Ureter (tissue), 1 donor: Measurements from ENCODE around the gene C5orf24. TPM values are rescaled to one million over a fixed set of nuclear protein-coding genes. Genes with fewer than 3 reads are reported as not detected.
"Not testable (repeated sequence)": the region's sequence is repeated elsewhere in the genome, so short reads cannot be mapped to it uniquely, and the experiment has no call there.

Source experiments
- DNase-seq: peaks from one replicate; pipeline ENCODE4 v3.0.0-alpha.2; 2020; ENCODE audit warnings: low spot score
- total RNA-seq: library from RNA; stranded (reverse); gene quantifications from one replicate; pipeline ENCODE4 v1.2.4, GENCODE V29; 2023
- donor health status: DM: yes; HTN: yes; CAD: no.

C5orf24 gene
- total RNA-seq, 1 donor from 2014 or later: 33.7 TPM

DNA sequence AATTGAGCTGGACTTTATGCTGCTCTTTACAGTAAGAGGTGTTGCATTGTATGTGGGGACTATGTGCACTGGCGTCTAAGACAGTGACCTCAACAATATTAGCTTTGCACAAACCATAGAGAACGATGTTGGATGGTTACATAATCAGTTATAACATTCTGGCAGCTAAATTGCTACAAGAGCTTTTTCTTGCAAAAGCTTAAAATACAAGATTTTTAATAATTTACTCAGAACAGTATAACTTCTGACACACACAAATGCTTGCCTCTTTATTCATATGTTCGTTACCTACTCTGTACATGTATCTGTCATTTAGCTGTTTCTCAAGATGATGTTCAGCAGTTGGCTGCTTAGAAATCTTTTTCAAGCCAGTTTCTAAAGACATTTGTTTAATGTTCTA, 11.6 kb downstream of the C5orf24 start:
- DNase-seq: no peak

DNA sequence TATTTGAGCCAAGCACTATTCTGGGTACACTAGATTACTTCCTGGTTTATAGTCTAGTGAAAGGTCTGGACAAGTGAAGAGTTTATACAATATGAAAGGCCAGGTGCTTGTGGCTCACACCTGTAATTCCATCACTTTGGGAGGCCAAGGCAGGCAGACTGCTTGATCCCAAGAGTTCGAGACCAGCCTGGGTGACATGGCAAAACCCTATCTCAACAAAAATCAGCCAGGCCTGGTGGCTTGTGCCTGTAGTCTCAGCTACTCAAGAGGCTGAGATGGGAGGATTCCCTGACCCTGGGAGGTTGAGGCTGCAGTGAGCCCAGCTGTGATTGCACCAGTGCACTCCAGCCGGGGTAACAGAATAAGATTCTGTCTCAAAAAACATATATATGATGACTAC, 18.9 kb downstream of the C5orf24 start:
- no peak for DNase-seq

DNA sequence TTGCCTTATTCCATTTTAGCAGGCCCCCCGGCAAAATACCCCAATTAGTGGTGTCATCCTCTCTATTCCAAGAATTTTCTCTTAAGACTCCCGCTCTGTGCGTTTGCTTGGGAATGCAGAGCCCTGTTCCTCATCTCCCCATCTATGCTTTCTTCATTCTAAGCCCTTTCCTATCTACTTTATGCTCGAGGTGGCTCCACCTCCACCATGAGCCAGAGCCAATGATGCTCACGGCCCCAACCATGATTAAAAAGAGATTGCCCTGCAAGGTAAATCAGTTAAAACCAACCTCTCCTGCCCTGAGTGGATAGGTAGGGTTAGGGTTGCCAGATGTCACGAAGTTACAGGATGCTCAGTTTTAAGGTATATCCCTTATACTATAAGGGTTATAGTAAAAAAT, 27.7 kb downstream of the C5orf24 start:
- DNase-seq: no peak

DNA sequence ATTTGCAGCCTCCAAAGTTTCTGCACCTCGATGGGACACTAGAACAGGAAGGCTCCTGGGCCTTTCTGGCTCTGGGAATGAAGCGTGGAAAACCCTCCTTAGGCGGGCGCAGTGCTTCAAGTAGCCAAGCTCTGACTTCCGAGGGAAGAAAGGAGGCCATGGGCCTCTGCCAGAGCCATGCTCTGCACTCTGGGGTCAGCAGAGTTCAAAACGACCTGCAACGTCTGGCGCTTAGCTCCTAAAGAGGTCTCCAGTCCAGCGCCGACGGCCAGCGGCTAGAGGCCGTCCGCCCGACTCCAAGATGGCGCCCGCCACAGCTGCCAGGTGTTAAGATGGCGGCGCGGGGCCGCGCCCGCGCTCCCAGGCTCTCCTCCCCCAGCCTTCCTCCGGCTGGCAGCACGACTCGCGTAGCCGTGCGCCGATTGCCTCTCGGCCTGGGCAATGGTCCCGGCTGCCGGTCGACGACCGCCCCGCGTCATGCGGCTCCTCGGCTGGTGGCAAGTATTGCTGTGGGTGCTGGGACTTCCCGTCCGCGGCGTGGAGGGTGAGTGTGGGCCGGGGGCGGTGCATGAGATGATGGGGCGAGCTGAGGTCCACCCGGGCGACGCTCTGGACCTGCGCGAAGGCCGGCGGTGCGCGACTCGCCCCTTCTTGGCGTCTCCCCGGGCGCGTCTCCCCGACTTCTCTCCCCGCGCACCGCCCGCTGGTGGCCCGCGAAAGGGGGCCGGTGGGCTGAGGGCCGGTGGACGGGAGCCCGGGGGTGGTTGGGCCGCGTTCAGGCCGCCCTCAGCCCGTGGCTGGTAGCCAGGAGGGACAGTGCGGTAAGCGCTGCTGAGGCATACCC, 28.4 kb downstream of the C5orf24 start, which contains the start of gene TXNDC15:
Gene TXNDC15 (plus strand): TSS at position 385 of the 844 bp plus-strand sequence. CDS start 57 bp downstream, at position 442.
- DNase-seq: peak; percentile 89

DNA sequence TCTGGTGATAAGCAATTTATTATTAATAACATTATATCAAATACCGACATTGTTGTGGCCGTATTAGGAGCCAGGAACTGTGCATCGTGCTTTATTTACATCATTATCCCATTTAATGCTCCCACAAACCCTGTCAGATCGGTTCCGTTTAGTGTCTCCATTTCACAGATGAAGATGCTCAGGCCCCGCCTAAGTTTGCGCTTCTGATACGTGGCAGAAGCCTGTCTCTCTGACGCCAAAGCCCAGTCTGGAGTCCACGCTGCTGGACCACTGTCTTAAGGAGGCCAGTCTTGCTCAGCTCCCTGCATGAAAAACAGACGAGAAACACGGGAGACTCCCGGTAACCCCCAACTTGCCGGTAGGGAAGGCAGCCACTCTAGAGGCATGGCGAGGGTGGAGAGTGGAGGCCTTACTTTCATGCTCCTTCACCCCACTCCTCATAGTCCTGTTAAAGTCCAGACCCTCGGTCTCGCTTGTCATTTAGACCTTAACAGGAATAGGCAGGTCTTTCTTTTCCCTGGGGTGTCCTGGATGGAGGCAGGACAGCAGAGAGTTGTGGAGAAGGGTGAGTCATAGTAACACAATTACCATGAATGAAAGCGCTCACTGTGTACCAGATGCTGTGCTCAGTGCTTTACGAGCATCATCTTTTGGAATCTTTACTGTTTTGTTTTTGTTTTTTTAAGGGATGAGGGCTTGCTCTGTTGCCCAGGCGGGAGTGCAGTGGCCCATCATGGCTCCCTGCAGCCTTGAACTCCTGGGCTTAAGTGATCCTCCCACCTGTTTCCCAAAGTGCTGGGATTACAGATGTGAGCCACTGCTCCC, 29.3 kb downstream of the C5orf24 start:
- peak; percentile 51 for DNase-seq

DNA sequence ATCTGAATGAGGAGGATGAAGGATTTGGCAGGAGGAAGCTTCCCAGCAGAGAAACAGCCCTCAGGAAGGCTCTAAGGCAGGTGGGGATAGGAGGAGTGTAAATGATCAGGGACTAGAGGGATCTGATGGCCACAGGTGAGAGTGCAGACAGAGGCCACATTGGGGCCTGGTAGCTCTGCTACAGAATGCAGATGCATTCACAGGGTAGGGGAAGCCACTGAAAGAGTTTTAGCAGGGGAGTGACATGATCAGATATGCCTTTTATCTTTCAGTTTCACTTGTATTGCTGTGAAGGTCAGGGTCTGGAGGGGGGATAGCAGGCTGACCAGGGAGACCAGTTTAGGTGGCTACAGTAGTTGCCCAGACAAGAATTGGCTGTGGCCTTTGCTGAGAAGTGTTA, 31.4 kb downstream of the C5orf24 start:
- no peak for DNase-seq

DNA sequence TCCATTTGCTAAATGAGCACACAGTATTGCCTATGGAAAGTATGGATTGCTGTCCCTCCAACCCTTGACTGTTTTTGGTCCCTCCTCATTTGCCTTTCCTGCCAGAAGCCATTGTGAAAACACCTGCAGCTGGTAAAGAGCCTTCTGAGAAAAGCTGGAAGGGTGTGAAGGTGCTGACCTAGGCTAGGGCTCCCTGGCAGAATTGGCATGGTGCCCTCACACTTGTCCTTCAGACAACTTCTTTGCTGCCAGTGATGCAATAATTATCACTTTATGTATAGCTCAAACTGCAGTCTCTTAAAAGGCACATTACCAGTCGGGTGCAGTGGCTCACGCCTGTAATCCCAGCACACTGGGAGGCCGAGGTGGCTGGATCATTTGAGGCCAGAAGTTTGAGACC, 32.6 kb downstream of the C5orf24 start:
- no peak for DNase-seq

DNA sequence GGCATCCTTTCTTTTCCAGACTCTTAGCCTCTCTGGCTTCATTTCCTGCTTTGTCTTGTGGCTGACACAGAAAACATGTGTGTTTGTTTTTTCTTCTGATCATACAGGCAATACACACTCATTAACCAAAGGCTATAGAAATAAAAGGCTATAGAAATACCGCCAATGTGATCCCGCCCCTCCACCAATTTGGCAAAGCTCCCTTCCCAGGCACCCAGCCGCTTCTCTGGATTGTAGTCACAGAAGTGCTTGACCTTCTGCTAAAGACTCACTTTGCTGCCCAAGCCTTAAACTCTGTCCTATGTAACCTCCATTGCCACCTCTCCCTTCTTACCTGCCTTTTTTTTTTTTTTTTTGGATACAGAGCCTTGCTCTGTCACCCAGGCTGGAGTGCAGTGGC, 33.7 kb downstream of the C5orf24 start:
- DNase-seq: no peak

DNA sequence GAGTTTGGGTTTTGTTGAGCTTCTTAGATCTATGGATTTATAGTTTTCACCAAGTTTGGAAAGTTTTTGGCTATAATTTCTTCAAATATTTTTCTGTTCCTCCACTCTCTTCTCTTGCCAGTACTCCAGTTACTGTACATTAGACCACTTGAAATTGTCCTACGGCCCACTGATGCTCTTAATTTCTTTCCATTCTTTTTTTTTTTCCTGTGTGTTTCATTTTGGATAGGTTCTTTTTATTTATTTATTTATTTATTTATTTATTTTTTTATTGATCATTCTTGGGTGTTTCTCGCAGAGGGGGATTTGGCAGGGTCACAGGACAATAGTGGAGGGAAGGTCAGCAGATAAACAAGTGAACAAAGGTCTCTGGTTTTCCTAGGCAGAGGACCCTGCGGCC, 35.2 kb downstream of the C5orf24 start:
- not testable (repeated sequence) for DNase-seq

DNA sequence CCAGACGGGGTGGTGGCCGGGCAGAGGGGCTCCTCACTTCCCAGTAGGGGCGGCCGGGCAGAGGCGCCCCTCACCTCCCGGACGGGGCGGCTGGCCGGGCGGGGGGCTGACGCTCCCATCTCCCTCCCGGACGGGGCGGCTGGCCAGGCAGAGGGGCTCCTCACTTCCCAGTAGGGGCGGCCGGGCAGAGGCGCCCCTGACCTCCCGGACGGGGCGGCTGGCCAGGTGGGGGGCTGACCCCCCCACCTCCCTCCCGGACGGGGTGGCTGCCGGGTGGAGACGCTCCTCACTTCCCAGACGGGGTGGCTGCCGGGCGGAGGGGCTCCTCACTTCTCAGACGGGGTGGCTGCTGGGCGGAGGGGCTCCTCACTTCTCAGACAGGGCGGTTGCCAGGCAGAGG, 35.9 kb downstream of the C5orf24 start:
- DNase-seq: not testable (repeated sequence)

DNA sequence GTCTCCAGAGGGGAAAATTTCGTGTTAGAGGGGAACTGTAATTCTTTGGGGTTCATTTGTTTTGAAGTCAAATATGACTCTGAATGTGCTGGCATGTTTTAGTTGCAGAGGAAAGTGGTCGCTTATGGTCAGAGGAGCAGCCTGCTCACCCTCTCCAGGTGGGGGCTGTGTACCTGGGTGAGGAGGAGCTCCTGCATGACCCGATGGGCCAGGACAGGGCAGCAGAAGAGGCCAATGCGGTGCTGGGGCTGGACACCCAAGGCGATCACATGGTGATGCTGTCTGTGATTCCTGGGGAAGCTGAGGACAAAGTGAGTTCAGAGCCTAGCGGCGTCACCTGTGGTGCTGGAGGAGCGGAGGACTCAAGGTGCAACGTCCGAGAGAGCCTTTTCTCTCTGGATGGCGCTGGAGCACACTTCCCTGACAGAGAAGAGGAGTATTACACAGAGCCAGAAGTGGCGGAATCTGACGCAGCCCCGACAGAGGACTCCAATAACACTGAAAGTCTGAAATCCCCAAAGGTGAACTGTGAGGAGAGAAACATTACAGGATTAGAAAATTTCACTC, 41.9 kb downstream of the C5orf24 start:
- no peak for DNase-seq

DNA sequence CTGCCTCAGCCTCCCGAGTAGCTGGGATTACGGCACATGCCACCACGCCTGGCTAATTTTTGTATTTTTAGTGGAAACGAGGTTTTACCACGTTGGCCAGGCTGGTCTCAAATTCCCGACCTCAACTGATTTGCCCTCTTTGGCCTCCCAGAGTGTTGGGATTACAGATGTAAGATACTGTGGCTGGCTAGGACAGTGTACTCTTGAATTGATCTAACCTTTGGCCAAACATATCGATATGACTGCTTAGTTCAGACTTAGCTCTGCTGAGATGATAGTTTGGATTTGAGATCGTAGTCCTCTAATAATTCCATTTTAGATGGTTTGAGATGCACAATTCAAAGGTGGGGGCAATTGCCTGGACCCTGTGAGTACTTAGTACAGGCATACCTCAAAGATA, 43.6 kb downstream of the C5orf24 start:
- no peak for DNase-seq

DNA sequence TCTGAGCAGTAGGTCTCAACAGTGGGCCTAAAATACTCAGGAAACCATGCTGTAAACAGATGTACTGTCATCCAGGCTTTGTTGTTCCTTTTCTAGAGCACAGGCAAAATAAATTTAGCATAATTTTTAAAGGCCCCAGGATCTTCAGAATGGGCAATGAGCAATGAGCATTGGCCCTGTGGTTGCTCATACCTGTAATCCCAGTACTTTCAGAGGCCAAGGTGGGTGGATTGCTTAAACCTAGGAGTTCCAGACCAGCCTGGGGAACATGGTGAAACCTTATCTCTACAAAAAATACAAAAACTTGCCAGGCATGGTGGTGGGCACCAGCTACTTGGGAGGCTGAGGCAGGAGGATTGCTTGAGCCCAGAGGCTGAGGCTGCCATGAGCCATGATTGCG, 45.7 kb downstream of the C5orf24 start:
- no peak for DNase-seq

DNA sequence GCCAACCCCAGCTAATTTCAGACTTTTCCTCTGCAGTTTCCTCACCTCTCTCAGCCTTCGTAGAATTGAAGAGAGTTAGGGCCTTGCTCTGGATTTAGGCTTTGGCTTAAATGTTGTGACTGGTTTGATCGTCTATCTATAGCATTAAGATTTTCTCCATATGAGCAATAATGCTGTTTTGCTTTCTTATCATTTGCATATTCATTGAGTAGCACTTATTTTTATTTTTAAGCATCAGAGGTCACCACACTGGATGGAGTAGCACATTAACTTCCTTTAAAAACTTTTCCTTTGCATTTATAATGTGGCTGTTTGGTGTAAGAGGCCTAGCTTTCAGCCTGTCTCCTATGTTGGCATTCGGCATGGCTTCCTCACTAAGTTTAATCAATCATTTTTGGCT, 46.5 kb downstream of the C5orf24 start:
- no peak for DNase-seq

DNA sequence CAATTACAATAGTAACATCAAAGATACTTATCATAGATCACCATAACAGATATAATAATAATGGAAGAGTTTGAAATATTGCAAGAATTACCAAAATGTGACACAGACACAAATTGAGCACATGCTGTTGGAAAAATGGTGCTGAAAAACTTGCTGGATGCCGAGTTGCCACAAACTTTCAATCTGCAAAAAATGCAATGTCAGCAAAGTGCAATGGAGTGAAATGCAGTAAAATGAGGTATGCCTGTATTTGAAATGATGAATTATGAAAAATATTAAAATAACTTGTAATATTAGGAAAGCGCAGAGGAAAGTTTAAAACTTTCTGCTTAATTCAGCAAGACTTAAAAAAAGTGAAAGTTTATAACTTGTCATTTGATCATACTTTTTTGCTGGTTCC, 47.2 kb downstream of the C5orf24 start:
- DNase-seq: no peak

DNA sequence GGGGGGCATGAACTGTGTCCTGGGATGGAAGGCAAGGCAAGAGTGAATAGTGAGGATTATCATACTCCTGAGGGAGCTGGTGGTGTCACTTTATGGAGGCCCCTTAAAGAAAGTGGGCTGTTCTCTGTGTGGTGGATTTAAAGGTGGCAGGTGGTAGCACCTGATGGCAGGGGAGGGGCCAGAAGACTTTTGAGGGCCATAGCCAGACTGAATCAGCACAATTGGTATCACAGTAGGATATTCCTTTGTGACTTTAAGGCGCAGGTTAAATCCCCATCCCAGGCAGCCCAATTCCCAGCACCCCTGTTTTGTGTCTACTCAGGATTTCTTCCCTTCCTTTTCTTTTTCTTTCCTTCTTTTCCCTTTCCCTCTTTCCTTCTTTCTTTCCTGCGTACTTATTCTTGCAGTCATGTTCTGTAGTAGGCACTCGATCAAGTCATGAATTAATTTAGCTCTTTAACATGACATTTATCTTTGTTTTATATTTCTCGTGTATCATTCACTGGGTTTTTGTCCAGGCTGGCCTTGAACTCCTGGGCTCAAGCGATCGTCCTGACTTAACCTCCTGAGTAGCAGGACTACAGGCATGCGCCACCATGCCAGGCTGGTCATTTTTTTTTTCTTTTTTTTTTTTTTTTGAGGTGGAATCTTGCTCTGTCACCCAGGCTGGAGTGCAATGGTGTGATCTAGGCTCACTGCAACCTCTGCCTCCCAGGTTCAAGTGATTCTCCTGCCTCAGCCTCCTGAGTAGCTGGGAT, 48.2 kb downstream of the C5orf24 start:
- no peak for DNase-seq

DNA sequence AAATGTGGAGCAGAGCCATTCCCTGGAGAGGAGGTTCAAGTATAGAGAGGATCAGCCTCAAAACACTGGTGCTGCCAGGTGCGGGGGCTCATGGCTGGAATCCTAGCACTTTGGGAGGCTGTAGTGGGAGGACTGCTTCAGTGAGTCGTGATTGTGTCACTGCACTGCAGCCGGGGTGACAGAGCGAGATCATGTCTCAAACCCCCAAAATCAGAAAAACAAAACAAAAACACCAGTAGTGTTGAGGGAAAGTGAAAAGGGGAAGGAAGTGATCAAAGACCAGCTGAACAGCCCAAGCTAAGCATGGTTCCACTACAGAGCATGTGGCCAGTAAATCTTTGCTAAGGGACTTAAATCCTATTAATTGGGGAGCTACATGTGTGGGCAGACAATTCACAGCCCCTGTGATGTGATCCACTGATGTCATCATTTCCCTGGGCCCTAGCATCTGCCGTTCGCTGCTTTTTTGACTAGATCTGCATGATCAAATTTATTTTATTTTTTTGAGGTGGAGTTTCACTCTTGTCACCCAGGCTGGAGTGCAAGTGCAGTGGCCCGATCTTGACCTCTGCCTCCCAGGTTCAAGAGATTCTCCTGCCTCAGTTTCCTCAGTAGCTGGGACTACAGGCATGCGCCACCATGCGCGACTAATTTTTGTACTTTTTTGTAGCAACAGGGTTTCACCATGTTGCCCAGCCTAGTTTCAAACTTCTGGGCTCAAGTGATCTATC, 56.5 kb downstream of the C5orf24 start:
- no peak for DNase-seq

DNA sequence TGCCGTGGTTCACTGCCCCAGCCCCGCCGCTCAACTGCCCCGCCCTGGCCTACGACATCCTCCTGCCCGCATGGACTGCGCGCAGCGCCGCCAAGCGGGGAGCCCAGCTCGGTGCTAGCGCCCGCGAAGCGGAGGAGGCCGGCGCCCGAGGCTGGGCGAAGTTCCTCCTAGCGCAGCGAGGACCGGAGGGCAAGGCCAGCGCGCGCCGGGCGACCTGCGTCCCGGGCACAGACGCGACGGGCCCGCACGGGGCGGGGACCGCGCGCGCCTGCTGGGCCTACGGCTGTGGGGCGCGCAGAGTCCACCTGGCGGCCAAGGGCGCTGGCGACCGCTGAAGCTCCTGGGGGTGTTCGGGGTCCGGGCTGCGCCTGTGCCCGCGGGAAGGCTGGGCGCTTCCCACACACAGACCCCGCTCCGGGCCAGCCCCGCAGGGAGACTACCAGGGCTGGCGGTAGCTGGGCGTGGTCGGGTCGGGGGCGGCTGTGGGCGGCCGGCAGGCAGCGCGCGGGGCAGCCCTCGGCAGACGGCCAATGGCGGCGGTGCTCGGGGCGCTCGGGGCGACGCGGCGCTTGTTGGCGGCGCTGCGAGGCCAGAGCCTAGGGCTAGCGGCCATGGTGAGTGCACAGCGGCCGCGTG, 59.0 kb downstream of the C5orf24 start, which contains the start of gene PCBD2:
Gene PCBD2 (plus strand): TSS at position 522 of the 636 bp plus-strand sequence. CDS start 9 bp downstream, at position 531.
- peak; percentile 90 for DNase-seq

DNA sequence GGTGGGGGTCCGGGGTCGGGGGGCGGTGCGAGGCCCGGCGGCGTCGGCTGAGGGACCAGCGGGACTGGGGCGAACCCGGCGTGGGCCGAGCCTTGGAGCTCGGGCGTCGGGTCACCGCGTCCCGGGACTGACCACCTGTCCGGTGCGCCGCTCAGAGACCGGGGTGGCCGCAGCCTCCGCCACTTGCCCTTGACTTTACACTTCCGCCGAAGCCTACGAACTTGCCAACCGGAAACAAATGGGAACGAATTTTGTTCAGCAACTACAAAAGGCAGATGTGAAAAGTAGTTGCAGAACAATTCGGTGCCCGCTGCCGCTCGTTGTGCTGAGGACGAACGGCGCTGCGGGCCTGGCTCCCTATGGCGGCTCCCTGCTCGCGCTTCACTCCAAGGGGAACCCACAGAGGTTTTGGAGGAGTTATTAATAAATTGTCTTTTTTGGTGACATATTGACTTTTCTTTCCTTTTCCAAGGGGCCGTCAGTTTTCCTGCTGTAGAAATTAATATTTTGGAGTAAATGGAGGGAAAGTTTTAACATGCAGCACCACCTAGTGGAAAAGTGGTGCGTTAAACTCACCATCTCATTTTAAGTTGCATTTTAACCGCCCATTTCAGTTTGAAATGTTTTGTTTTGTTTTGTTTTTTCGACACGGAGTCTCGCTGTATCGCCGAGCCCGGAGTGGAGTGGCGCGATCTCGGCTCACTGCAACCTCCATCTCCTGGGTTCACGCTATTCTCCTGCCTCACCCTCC, 59.7 kb downstream of the C5orf24 start:
- DNase-seq: peak; percentile 70

DNA sequence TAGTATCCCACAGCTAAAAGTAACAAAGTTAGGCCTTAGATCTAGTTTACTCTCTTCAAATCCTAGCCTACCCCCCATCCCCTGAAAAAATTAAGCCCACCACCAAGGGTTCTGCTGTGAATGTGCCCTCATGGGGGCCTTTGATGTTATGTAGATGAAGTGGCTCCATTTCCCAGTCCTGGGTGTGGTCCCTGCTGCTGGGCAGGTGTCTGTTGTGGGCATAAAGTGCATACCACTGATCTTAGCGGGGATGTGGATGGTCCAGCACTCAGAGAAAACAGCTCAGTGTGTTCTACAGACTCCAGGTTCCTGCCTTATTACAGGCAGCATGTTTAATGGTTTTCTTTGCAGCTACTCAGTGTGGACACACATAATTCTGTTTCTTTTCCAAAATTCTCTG, 61.0 kb downstream of the C5orf24 start:
- no peak for DNase-seq
